HepG2 (cell line): Measurements from ENCODE around the gene STAP1. TPM values are rescaled to one million over a fixed set of nuclear protein-coding genes. Genes with fewer than 3 reads are reported as not detected.

ENCODE experiments used
- FOSL2 ChIP-seq: sonication (generic); formaldehyde crosslinking; IDR thresholded peaks from 2 replicates; pipeline ENCODE4 v1.4.0; 2020; ENCODE audit warnings: missing genetic modification reagents
- HIVEP1 ChIP-seq: sonication (generic); formaldehyde crosslinking; IDR thresholded peaks from 2 replicates; pipeline ENCODE4 v1.4.0; 2020; ENCODE audit warnings: mild to moderate bottlenecking, missing genetic modification reagents
- KAT8 ChIP-seq: IDR thresholded peaks from 2 replicates; pipeline ENCODE4 v1.6.1; 2016; ENCODE audit warnings: missing genetic modification reagents, missing compliant biosample characterization
- KMT2B ChIP-seq: IDR thresholded peaks from 2 replicates; pipeline ENCODE4 v1.6.1; 2016; ENCODE audit warnings: missing genetic modification reagents, missing compliant biosample characterization
- SP1 ChIP-seq, 2 experiments: fragments of 450-650 bp in 1 of 2; sonication (generic) in 1 of 2; formaldehyde crosslinking in 1 of 2; IDR thresholded peaks; 2 replicates each; pipeline versions ENCODE4 v1.4.0 to v1.6.1; 2016 to 2020; ENCODE audit warnings: missing genetic modification reagents in 1 of 2
- ZMYM4 ChIP-seq: sonication (generic); formaldehyde crosslinking; IDR thresholded peaks from 2 replicates; pipeline ENCODE4 v1.8.1; 2023; ENCODE audit warnings: mild to moderate bottlenecking, missing genetic modification reagents
- ZNF713 ChIP-seq: sonication (generic); formaldehyde crosslinking; IDR thresholded peaks from 2 replicates; pipeline ENCODE4 v1.4.0; 2020; ENCODE audit warnings: mild to moderate bottlenecking, missing genetic modification reagents
- polyA plus RNA-seq, 8 experiments: library from polyadenylated mRNA; depleted of rRNA in 3 of 8; stranded (reverse) in 7 of 8; unstranded in 1 of 8; fragments of >200 nt; fragmentation: Illumina TruSeq in 4 of 8; extraction: Trizol in 4 of 8; gene quantifications; 2 replicates each; pipeline versions ENCODE4 v1.2.1 to v1.2.3, GENCODE V29; 2011 to 2016; ENCODE audit warnings: low read depth in 4 of 8, missing spikeins in 1 of 8, mixed read lengths in 1 of 8; ENCODE audit not compliant: insufficient read depth in 1 of 8
- total RNA-seq, 5 experiments: library from RNA; depleted of rRNA; stranded (reverse); fragments of >200 nt; fragmentation: Illumina TruSeq; extraction: Trizol; gene quantifications; 2 replicates each; pipeline ENCODE4 v1.2.3, GENCODE V29; 2016; ENCODE audit warnings: low read depth in 1 of 5
- TF ChIP-seq, protein P1 (sequence below), 2 experiments: IDR thresholded peaks; 2 replicates each; pipeline ENCODE4 v1.6.1; 2011 to 2012; ENCODE audit warnings: low read length in 2 of 2, borderline replicate concordance in 1 of 2, low read depth in 1 of 2, mild to moderate bottlenecking in 1 of 2, moderate library complexity in 1 of 2
- TF ChIP-seq, protein P2 (sequence below): IDR thresholded peaks from 2 replicates; pipeline ENCODE4 v1.6.1; 2016; ENCODE audit warnings: missing genetic modification reagents, missing compliant biosample characterization
- TF ChIP-seq, protein P3 (sequence below), 2 experiments: sonication (generic) in 1 of 2; formaldehyde crosslinking in 1 of 2; IDR thresholded peaks; 2 replicates each; pipeline versions ENCODE4 v1.6.1 to v1.9.0; 2014 to 2022; ENCODE audit warnings: antibody characterized with exemption in 1 of 2, borderline replicate concordance in 1 of 2, inconsistent platforms in 1 of 2, low read depth in 1 of 2, missing genetic modification reagents in 1 of 2
- TF ChIP-seq, protein P4 (sequence below): IDR thresholded peaks from 2 replicates; pipeline ENCODE4 v1.4.0; 2020; ENCODE audit warnings: mild to moderate bottlenecking, missing genetic modification reagents
- TF ChIP-seq, protein P5 (sequence below): sonication (generic); formaldehyde crosslinking; conservative IDR thresholded peaks from 2 replicates; pipeline ENCODE4 v1.4.0; 2020; ENCODE audit warnings: missing genetic modification reagents

STAP1 gene
- total and polyA plus RNA-seq, 2 of the 13 experiments (the other 11 are each of a cell fraction or from before 2014, with no cell fraction given): not detected

DNA sequence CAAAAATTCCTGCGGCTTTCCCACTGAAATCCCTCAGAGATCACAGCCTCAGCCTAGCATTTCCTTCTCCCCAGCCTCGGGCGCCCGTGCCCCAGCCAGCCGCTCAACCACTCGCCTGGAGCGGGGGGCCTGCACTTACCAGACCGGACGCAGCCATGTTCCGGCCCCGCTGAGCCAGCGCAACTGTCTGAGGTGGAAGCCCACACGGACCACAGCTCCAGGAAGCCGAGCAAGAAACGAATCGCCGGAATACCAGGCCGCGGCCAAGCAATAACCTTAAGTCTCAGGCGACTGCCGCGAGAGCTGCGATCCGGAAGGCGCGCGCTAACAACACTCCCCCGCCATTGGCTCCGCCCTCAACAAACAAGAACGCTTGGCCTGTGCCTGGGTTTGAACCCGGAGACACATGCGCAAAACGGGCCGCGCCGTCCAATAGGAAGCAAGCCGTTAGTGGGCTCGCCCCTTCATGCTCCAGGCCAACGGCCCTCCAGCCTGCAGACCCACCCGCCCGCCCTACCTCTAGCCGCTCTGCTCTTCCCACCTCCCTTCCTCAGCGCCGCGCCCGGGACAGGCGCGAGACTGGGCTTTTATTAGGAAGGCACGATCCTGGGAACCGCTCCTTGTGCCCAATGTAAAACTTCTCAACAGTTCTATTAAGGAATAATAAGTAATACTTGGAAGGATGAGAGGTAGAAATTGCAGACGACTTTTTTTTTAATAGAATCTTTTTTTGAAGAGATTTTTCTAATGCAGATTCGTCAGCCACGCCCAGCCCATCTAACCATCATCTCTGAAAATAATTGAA is 13.1 kb upstream of the STAP1 start, which contains the start of gene CENPC (continued):
- TF ChIP-seq, protein P1, sequence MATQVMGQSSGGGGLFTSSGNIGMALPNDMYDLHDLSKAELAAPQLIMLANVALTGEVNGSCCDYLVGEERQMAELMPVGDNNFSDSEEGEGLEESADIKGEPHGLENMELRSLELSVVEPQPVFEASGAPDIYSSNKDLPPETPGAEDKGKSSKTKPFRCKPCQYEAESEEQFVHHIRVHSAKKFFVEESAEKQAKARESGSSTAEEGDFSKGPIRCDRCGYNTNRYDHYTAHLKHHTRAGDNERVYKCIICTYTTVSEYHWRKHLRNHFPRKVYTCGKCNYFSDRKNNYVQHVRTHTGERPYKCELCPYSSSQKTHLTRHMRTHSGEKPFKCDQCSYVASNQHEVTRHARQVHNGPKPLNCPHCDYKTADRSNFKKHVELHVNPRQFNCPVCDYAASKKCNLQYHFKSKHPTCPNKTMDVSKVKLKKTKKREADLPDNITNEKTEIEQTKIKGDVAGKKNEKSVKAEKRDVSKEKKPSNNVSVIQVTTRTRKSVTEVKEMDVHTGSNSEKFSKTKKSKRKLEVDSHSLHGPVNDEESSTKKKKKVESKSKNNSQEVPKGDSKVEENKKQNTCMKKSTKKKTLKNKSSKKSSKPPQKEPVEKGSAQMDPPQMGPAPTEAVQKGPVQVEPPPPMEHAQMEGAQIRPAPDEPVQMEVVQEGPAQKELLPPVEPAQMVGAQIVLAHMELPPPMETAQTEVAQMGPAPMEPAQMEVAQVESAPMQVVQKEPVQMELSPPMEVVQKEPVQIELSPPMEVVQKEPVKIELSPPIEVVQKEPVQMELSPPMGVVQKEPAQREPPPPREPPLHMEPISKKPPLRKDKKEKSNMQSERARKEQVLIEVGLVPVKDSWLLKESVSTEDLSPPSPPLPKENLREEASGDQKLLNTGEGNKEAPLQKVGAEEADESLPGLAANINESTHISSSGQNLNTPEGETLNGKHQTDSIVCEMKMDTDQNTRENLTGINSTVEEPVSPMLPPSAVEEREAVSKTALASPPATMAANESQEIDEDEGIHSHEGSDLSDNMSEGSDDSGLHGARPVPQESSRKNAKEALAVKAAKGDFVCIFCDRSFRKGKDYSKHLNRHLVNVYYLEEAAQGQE (IDR thresholded peaks at IDR 0.05; ENCODE audit: borderline replicate concordance in 1 of 2, low read depth in 1 of 2, low read length in 2 of 2): no peak
- TF ChIP-seq, protein P2, sequence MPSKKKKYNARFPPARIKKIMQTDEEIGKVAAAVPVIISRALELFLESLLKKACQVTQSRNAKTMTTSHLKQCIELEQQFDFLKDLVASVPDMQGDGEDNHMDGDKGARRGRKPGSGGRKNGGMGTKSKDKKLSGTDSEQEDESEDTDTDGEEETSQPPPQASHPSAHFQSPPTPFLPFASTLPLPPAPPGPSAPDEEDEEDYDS (CRISPR knock-in tag): peak; percentile 83
- TF ChIP-seq, protein P3, sequence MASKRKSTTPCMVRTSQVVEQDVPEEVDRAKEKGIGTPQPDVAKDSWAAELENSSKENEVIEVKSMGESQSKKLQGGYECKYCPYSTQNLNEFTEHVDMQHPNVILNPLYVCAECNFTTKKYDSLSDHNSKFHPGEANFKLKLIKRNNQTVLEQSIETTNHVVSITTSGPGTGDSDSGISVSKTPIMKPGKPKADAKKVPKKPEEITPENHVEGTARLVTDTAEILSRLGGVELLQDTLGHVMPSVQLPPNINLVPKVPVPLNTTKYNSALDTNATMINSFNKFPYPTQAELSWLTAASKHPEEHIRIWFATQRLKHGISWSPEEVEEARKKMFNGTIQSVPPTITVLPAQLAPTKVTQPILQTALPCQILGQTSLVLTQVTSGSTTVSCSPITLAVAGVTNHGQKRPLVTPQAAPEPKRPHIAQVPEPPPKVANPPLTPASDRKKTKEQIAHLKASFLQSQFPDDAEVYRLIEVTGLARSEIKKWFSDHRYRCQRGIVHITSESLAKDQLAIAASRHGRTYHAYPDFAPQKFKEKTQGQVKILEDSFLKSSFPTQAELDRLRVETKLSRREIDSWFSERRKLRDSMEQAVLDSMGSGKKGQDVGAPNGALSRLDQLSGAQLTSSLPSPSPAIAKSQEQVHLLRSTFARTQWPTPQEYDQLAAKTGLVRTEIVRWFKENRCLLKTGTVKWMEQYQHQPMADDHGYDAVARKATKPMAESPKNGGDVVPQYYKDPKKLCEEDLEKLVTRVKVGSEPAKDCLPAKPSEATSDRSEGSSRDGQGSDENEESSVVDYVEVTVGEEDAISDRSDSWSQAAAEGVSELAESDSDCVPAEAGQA (IDR thresholded peaks at IDR 0.05; ENCODE audit: low read depth): no peak
- TF ChIP-seq, protein P3 (CRISPR knock-in tag; IDR thresholded peaks at IDR 0.05; ENCODE audit: borderline replicate concordance): peak; percentile 81; the same call in 1 of the 2 replicates
- TF ChIP-seq KMT2B (CRISPR knock-in tag) (peak; percentile 92), FOSL2 (CRISPR knock-in tag) (peak; percentile 20; the same call in 1 of the 2 replicates), SP1 (IDR thresholded peaks at IDR 0.05) (no peak), SP1 (CRISPR knock-in tag; IDR thresholded peaks at IDR 0.05) (peak; percentile 71; the same call in 1 of the 2 replicates), KAT8 (peak; percentile 86), HIVEP1 (peak; percentile 44; the same call in 1 of the 2 replicates), ZMYM4 (CRISPR knock-in tag) (peak; percentile 100), ZNF713 (peak; percentile 42; the same call in 1 of the 2 replicates)
- TF ChIP-seq, protein P4, sequence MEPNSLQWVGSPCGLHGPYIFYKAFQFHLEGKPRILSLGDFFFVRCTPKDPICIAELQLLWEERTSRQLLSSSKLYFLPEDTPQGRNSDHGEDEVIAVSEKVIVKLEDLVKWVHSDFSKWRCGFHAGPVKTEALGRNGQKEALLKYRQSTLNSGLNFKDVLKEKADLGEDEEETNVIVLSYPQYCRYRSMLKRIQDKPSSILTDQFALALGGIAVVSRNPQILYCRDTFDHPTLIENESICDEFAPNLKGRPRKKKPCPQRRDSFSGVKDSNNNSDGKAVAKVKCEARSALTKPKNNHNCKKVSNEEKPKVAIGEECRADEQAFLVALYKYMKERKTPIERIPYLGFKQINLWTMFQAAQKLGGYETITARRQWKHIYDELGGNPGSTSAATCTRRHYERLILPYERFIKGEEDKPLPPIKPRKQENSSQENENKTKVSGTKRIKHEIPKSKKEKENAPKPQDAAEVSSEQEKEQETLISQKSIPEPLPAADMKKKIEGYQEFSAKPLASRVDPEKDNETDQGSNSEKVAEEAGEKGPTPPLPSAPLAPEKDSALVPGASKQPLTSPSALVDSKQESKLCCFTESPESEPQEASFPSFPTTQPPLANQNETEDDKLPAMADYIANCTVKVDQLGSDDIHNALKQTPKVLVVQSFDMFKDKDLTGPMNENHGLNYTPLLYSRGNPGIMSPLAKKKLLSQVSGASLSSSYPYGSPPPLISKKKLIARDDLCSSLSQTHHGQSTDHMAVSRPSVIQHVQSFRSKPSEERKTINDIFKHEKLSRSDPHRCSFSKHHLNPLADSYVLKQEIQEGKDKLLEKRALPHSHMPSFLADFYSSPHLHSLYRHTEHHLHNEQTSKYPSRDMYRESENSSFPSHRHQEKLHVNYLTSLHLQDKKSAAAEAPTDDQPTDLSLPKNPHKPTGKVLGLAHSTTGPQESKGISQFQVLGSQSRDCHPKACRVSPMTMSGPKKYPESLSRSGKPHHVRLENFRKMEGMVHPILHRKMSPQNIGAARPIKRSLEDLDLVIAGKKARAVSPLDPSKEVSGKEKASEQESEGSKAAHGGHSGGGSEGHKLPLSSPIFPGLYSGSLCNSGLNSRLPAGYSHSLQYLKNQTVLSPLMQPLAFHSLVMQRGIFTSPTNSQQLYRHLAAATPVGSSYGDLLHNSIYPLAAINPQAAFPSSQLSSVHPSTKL (CRISPR knock-in tag): peak; percentile 34; the same call in 1 of the 2 replicates
- TF ChIP-seq, protein P5, sequence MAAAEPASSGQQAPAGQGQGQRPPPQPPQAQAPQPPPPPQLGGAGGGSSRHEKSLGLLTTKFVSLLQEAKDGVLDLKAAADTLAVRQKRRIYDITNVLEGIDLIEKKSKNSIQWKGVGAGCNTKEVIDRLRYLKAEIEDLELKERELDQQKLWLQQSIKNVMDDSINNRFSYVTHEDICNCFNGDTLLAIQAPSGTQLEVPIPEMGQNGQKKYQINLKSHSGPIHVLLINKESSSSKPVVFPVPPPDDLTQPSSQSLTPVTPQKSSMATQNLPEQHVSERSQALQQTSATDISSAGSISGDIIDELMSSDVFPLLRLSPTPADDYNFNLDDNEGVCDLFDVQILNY (CRISPR knock-in tag): peak; percentile 69; the same call in 1 of the 2 replicates
